GM23338 (cell line): ENCODE data around the gene MYO3B. TPM values are rescaled to one million over a fixed set of nuclear protein-coding genes. Genes with fewer than 3 reads are reported as not detected.

Experiments used
- ATAC-seq: fragments of 200-7000 bp; cut with Tn5 transposase; 3 replicates; pipeline ENCODE4 v1.9.1; 2020
- DNase-seq: peaks from one replicate; pipeline ENCODE4 v3.0.0-alpha.2; 2015; ENCODE audit warnings: low spot score
- H2AFZ ChIP-seq: fragments of 200-600 bp; sonication (generic); 2 replicates; pipeline ENCODE4 v1.8.0; 2016; ENCODE audit warnings: antibody characterized with exemption, mild to moderate bottlenecking, moderate library complexity
- H3F3A ChIP-seq: fragments of 200-600 bp; sonication (generic); replicated peaks from 2 replicates; pipeline ENCODE4 v1.8.0; 2017; ENCODE audit warnings: antibody characterized with exemption, mixed run types, low read depth
- H3K27ac ChIP-seq: fragments of 200-600 bp; sonication (generic); 2 replicates; pipeline ENCODE4 v1.6.1; 2016; ENCODE audit warnings: low read depth
- H3K27me3 ChIP-seq: fragments of 200-600 bp; sonication (generic); 2 replicates; pipeline ENCODE4 v1.8.0; 2016; ENCODE audit warnings: mild to moderate bottlenecking, mixed run types, moderate library complexity; ENCODE audit not compliant: insufficient read depth
- H3K36me3 ChIP-seq: fragments of 200-600 bp; sonication (generic); 2 replicates; pipeline ENCODE4 v1.8.0; 2016; ENCODE audit warnings: mild to moderate bottlenecking; ENCODE audit not compliant: insufficient read depth
- H3K4me1 ChIP-seq: fragments of 200-600 bp; sonication (generic); 2 replicates; pipeline ENCODE4 v1.8.0; 2016; ENCODE audit warnings: mild to moderate bottlenecking, moderate library complexity; ENCODE audit not compliant: insufficient read depth
- H3K4me2 ChIP-seq: fragments of 200-600 bp; sonication (generic); 2 replicates; pipeline ENCODE4 v1.7.1; 2017; ENCODE audit warnings: mixed run types
- H3K4me3 ChIP-seq: fragments of 200-600 bp; sonication (generic); 2 replicates; pipeline ENCODE4 v1.6.1; 2016; ENCODE audit warnings: mixed run types
- H3K79me2 ChIP-seq: fragments of 200-600 bp; sonication (generic); replicated peaks from 2 replicates; pipeline ENCODE4 v1.8.0; 2017; ENCODE audit warnings: mild to moderate bottlenecking; ENCODE audit not compliant: insufficient read depth
- H3K9me2 ChIP-seq: fragments of 200-600 bp; sonication (generic); 2 replicates; pipeline ENCODE4 v1.8.0; 2017; ENCODE audit not compliant: insufficient read depth
- H4K20me1 ChIP-seq: fragments of 200-600 bp; sonication (generic); replicated peaks from 2 replicates; pipeline ENCODE4 v1.8.0; 2017; ENCODE audit warnings: mild to moderate bottlenecking; ENCODE audit not compliant: insufficient read depth
- H3K27ac Mint-ChIP-seq: 2 replicates; pipeline ENCODE4 v1.8.0; 2020; ENCODE audit warnings: inconsistent platforms, mild to moderate bottlenecking, moderate library complexity, mixed read lengths
- H3K27me3 Mint-ChIP-seq: 3 replicates; pipeline ENCODE4 v1.8.0; 2022; ENCODE audit warnings: low read depth, mild to moderate bottlenecking, moderate library complexity, mixed read lengths, inconsistent platforms; ENCODE audit not compliant: insufficient read depth, poor library complexity
- H3K36me3 Mint-ChIP-seq: 3 replicates; pipeline ENCODE4 v1.8.0; 2021; ENCODE audit warnings: low read depth, mild to moderate bottlenecking, inconsistent platforms, moderate library complexity, mixed read lengths
- H3K4me1 Mint-ChIP-seq: 3 replicates; pipeline ENCODE4 v1.8.0; 2020; ENCODE audit warnings: mild to moderate bottlenecking, inconsistent platforms, mixed read lengths
- H3K4me3 Mint-ChIP-seq: 3 replicates; pipeline ENCODE4 v1.8.0; 2021; ENCODE audit warnings: moderate library complexity, mild to moderate bottlenecking, inconsistent platforms, mixed read lengths
- H3K9me3 Mint-ChIP-seq: 3 replicates; pipeline ENCODE4 v1.8.0; 2020; ENCODE audit warnings: moderate library complexity, mild to moderate bottlenecking, inconsistent platforms, mixed read lengths
- CTCF ChIP-seq, 2 experiments: fragments of 200-600 bp in 1 of 2; sonication (generic) in 1 of 2; conservative IDR thresholded peaks; 2 replicates each; pipeline versions ENCODE4 v1.5.1 to v1.6.1; 2016 to 2017; ENCODE audit warnings: antibody characterized with exemption in 2 of 2, low read depth in 2 of 2, mild to moderate bottlenecking in 2 of 2, moderate library complexity in 1 of 2
- ETS1 ChIP-seq: IDR thresholded peaks from 2 replicates; pipeline ENCODE4 v1.6.1; 2016; ENCODE audit warnings: antibody characterized with exemption
- EZH2 ChIP-seq: fragments of 200-600 bp; sonication (generic); IDR thresholded peaks from one replicate; pipeline ENCODE4 v1.8.0; 2017; ENCODE audit warnings: antibody characterized with exemption, mild to moderate bottlenecking, low read depth; ENCODE audit not compliant: unreplicated experiment
- EZH2phosphoT487 ChIP-seq: fragments of 200-600 bp; sonication (generic); IDR thresholded peaks from one replicate; pipeline ENCODE4 v1.8.1; 2018; ENCODE audit warnings: antibody characterized with exemption; ENCODE audit not compliant: unreplicated experiment
- JUNB ChIP-seq: IDR thresholded peaks from one replicate; pipeline ENCODE4 v1.6.1; 2016; ENCODE audit warnings: antibody characterized with exemption; ENCODE audit not compliant: unreplicated experiment
- NANOG ChIP-seq: IDR thresholded peaks from 2 replicates; pipeline ENCODE4 v1.6.1; 2016; ENCODE audit warnings: antibody characterized with exemption, borderline replicate concordance
- POLR2AphosphoS5 ChIP-seq: IDR thresholded peaks from 2 replicates; pipeline ENCODE4 v1.6.1; 2016; ENCODE audit warnings: antibody characterized with exemption, low read depth
- REST ChIP-seq: IDR thresholded peaks from one replicate; pipeline ENCODE4 v1.6.1; 2018; ENCODE audit warnings: antibody characterized with exemption; ENCODE audit not compliant: unreplicated experiment
- ZNF114 ChIP-seq: fragments of 250-450 bp; sonication (Bioruptor Pico); IDR thresholded peaks from 2 replicates; pipeline ENCODE4 v1.5.0; 2020; ENCODE audit warnings: mild to moderate bottlenecking, moderate library complexity
- polyA plus RNA-seq: library from polyadenylated mRNA; unstranded; fragments of >200 nt; fragmentation: Nextera tagmentation; extraction: Ambion mirVana; gene quantifications from 2 replicates; pipeline ENCODE4 v1.2.1, GENCODE V29; 2016
- total RNA-seq: library from RNA; depleted of rRNA; stranded (reverse); fragments of >200 nt; shearing (Covaris generic); gene quantifications from 2 replicates; pipeline ENCODE4 v1.2.3, GENCODE V29; 2014

Gene MYO3B
- total and polyA plus RNA-seq, 2 experiments from 2014 or later, result 0.42 TPM; not detected in 1

- TF ChIP-seq REST (no peak), ZNF114 (no peak), POLR2AphosphoS5 (no peak), NANOG (no peak), EZH2phosphoT487 (no peak), ETS1 (no peak), JUNB (no peak)
Observed at GRCh38 chr2:170371231-170371998, 193.5 kb downstream of the MYO3B start (continued).

GRCh38 chr2:170375192-170375591, 197.2 kb downstream of the MYO3B start:
- Histone ChIP-seq H4K20me1 (no peaks in the 10 kb centered on the region), H3K27ac (no peak overlapping the region), H3F3A (no peaks in the 10 kb centered on the region), H3K27me3 (no peaks in the 10 kb centered on the region), H3K79me2 (no peaks in the 10 kb centered on the region), H3K4me2 (no peak overlapping the region), H3K9me2 (no peaks in the 10 kb centered on the region), H3K36me3 (no peaks in the 10 kb centered on the region), H3K4me1 (peaks cover 6% of the 10 kb centered on the region; the same call in 1 of the 2 replicates), H2AFZ (no peak overlapping the region), H3K4me3 (no peak overlapping the region)
- DNase-seq (no peak), ATAC-seq (no peak)
- no peak overlapping the region for H3K4me3 Mint-ChIP-seq
- no peak overlapping the region for H3K27ac Mint-ChIP-seq
- no peaks in the 10 kb centered on the region for H3K36me3 Mint-ChIP-seq
- H3K27me3 Mint-ChIP-seq, result peaks cover 4% of the 10 kb centered on the region
- peaks cover 16% of the 10 kb centered on the region for H3K4me1 Mint-ChIP-seq
- TF ChIP-seq JUNB (no peak), POLR2AphosphoS5 (no peak), REST (no peak), NANOG (no peak), EZH2 (no peak), CTCF (conservative IDR thresholded peaks at IDR 0.05; ENCODE audit: low read depth in 2 of 2) (no peak), ZNF114 (no peak), ETS1 (no peak)
- no peaks in the 10 kb centered on the region for H3K9me3 Mint-ChIP-seq
